A549 (cell line): ENCODE results near the gene PLGLB1.
"Not testable (repeated sequence)": the region's sequence is repeated elsewhere in the genome, so short reads cannot be mapped to it uniquely, and the experiment has no call there.

Experiments
- BCL3 ChIP-seq: fragments of >200 bp; sonication (Bioruptor Twin); formaldehyde crosslinking; IDR thresholded peaks from 3 replicates; pipeline ENCODE4 v1.6.1; 2016
- CTCF ChIP-seq: fragments of >200 bp; sonication (Bioruptor Twin); formaldehyde crosslinking; IDR thresholded peaks from 3 replicates; pipeline ENCODE4 v1.5.1; 2016
- MAX ChIP-seq: IDR thresholded peaks from 2 replicates; pipeline ENCODE4 v1.6.1; 2012
- POLR2A ChIP-seq: IDR thresholded peaks from 2 replicates; pipeline ENCODE4 v1.6.1; 2012; ENCODE audit warnings: mild to moderate bottlenecking, low read length
- RNF2 ChIP-seq: fragments of 200-600 bp; sonication (generic); IDR thresholded peaks from 2 replicates; pipeline ENCODE4 v1.6.1; 2016; ENCODE audit warnings: low read depth, mild to moderate bottlenecking, antibody characterized with exemption, moderate library complexity, borderline replicate concordance
- USF2 ChIP-seq: fragments of 450-650 bp; IDR thresholded peaks from 2 replicates; pipeline ENCODE4 v1.6.1; 2014; ENCODE audit warnings: antibody characterized with exemption

GRCh38 chr2:87019053-87019452 is 2.6 kb downstream of the PLGLB1 start:
- not testable (repeated sequence) for TF ChIP-seq POLR2A, MAX, CTCF, USF2, BCL3, RNF2
